AG10803 (cell line): ENCODE data around the gene USP20.
A peak's percentile ranks its signal among the peaks of the same experiment; 100 is the strongest.

Experiments used
- DNase-seq: peaks from one replicate; pipeline ENCODE4 v3.0.0; 2010; ENCODE audit warnings: low read depth
- H3K4me3 ChIP-seq: 2 replicates; pipeline ENCODE4 v1.5.1; 2011; ENCODE audit warnings: mild to moderate bottlenecking, low read length, control low read depth
- TF ChIP-seq, protein P1 (sequence below): conservative IDR thresholded peaks from 2 replicates; pipeline ENCODE4 v1.5.1; 2011; ENCODE audit warnings: mild to moderate bottlenecking, low read length, control low read depth, inconsistent platforms

USP20 gene

GRCh38 chr9:129863059-129863690, 27.9 kb downstream of the USP20 start:
- peak; percentile 61 for DNase-seq
- no peak overlapping the region for H3K4me3 ChIP-seq
- TF ChIP-seq, protein P1, sequence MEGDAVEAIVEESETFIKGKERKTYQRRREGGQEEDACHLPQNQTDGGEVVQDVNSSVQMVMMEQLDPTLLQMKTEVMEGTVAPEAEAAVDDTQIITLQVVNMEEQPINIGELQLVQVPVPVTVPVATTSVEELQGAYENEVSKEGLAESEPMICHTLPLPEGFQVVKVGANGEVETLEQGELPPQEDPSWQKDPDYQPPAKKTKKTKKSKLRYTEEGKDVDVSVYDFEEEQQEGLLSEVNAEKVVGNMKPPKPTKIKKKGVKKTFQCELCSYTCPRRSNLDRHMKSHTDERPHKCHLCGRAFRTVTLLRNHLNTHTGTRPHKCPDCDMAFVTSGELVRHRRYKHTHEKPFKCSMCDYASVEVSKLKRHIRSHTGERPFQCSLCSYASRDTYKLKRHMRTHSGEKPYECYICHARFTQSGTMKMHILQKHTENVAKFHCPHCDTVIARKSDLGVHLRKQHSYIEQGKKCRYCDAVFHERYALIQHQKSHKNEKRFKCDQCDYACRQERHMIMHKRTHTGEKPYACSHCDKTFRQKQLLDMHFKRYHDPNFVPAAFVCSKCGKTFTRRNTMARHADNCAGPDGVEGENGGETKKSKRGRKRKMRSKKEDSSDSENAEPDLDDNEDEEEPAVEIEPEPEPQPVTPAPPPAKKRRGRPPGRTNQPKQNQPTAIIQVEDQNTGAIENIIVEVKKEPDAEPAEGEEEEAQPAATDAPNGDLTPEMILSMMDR: no peak

- no peak overlapping the region for H3K4me3 ChIP-seq
- TF ChIP-seq, protein P1: no peak
- no peak for DNase-seq
These were observed 29.9 kb downstream of the USP20 start for GRCh38 chr9:129864991-129865647.

DNA sequence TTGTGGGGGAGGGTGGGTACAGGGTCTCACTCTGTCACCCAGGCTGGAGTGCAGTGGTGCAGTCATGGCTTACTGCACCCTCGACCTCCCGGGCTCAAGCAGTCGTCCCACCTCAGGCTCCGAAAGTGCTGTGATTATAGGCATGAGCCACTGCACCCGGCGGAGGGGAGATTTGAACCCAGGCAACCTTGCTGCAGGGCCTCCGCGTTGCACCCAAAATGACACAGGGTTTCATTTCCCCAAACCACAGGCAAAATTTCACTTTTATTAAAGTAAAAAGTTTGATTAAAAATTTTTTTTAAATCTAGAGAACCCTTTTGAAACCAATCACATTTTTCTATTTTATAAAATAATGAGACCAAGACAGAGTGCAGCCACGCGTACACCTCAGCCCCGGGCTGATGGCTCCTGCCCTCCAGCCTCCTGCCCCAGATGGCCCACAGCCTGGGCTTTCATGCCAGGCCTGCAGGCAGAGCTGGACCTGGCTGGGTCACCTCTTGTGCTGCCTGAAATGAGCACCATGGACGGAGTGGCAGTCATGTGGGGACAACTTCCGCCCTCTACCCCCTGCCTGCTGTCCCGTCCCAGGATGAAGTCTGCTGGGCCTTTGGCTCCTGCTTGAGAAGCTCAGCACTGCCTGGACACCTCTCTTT, 30.5 kb downstream of the USP20 start:
- no peak overlapping the region for H3K4me3 ChIP-seq
- TF ChIP-seq, protein P1: no peak
- no peak for DNase-seq

DNA sequence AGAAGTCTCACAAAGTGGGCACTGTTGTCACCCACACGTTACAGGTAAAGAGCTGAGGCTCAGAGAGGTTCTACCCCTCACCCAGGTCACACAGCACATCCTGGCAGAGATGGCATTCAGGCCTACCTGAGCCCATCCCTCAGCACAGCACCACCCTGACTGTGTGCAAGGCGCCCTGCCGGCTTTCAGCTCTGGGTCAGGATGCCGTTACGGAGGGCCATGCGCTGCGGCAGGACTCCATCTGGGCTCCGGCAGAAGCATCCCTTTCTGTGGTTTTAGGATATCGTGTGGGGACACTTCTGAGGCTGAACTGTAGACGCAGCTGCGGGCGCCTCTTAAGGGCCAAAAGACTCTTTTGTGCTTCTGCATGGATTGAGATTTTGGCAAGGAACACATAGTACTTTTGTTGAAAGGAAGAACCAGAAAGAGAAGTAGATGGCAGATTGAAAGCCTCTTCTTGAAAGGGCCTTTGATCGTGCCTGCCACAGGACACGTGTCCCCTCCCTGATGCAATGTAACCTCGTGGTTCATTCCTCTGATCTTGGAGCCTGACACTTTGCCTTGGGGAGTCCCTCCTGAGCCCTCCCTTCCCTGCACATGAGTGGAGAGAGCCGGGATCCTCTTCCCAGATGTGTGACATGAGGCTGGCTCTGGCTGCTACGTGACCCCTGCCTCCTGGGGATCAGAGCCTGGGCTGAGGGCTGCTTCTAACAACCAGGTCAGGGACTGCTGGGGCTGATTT, 31.3 kb downstream of the USP20 start:
- TF ChIP-seq, protein P1: no peak
- H3K4me3 ChIP-seq: no peak overlapping the region
- no peak for DNase-seq

- DNase-seq: no peak
- TF ChIP-seq, protein P1: no peak
- H3K4me3 ChIP-seq: no peak overlapping the region
These were observed 32.1 kb downstream of the USP20 start for GRCh38 chr9:129867136-129868022.

GRCh38 chr9:129868023-129868871, 33.0 kb downstream of the USP20 start:
- TF ChIP-seq, protein P1: no peak
- DNase-seq: no peak
- no peak overlapping the region for H3K4me3 ChIP-seq
